Ovary (tissue), 1 donor: ENCODE measurements around the gene DSCAML1.

Source experiments
- EP300 ChIP-seq: sonication (generic); formaldehyde crosslinking; IDR thresholded peaks from one replicate; pipeline ENCODE4 v1.6.1; 2017; ENCODE audit warnings: antibody characterized with exemption
- POLR2A ChIP-seq: fragments of 450-650 bp; IDR thresholded peaks from one replicate; pipeline ENCODE4 v1.6.1; 2017; ENCODE audit warnings: antibody characterized with exemption, mild to moderate bottlenecking, moderate library complexity

DNA sequence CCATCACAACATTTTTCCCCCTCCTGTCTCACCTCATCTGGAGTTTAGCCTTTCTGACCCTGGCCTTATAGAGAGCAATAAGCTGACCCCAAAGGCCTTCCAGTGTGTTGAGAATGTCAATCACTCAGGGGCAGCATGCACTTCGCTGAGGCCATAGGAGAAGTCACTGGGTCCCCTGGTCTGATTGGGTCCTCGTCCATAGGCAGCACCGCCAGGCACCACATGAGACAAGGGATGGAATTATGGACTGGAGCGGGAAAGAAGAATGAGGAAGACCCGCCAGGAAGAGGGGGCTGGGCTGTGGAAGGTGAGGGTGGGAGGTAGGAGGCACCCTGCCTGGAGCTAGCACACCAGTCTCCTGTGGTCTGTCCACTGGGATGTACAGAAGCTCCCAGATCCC, 72.9 kb downstream of the DSCAML1 start:
- TF ChIP-seq EP300, result no peak
- TF ChIP-seq POLR2A, result no peak
